B cell (primary cell): Measurements from ENCODE around the gene EVI2A. TPM values are rescaled to one million over a fixed set of nuclear protein-coding genes. Genes with fewer than 3 reads are reported as not detected.

Source experiments
- ATAC-seq: fragments of 200-7000 bp; cut with Tn5 transposase; one replicate; pipeline ENCODE4 v1.10.0; 2021; ENCODE audit warnings: low read depth, mild to moderate bottlenecking, moderate number of reproducible peaks, moderate library complexity
- CTCF ChIA-PET: fragments of 350-600 bp; sonication (Branson Sonifier 250); formaldehyde crosslinking; loops from one replicate; lab custom pipeline; 2021; ENCODE audit warnings: antibody characterized with exemption, inconsistent platforms; lab: Charles Lee
- POLR2A ChIA-PET: fragments of 350-600 bp; sonication (Branson Sonifier 250); formaldehyde crosslinking; loops from one replicate; lab custom pipeline; 2021; ENCODE audit warnings: antibody characterized with exemption; lab: Charles Lee
- DNase-seq: peaks from one replicate; pipeline ENCODE4 v3.0.0; 2013
- H2AFZ ChIP-seq: 2 replicates; pipeline ENCODE4 v1.6.1; 2012; ENCODE audit warnings: mild to moderate bottlenecking, low read depth, low read length; ENCODE audit not compliant: insufficient read depth, poor library complexity, severe bottlenecking
- H3K27ac ChIP-seq, 2 donors: 1 replicate in 1 of 2; 2 replicates in 1 of 2; pipeline ENCODE4 v1.5.1; 2012 to 2013; ENCODE audit warnings: low read length in 2 of 2, mild to moderate bottlenecking in 2 of 2, moderate library complexity in 1 of 2
- H3K27me3 ChIP-seq, 4 experiments: fragments of 200-600 bp in 1 of 4; sonication (generic) in 1 of 4; replicated peaks in 1 of 4; 1 replicate in 2 of 4; 2 replicates in 2 of 4; pipeline versions ENCODE4 v1.6.1 to v1.7.0; 2013 to 2016; ENCODE audit warnings: low read length in 3 of 4, mild to moderate bottlenecking in 2 of 4, mixed read lengths in 1 of 4, moderate library complexity in 1 of 4; ENCODE audit not compliant: insufficient read depth in 4 of 4, control insufficient read depth in 3 of 4; ENCODE audit errors: control extremely low read depth in 1 of 4
- H3K36me3 ChIP-seq, 2 experiments: replicated peaks in 1 of 2; 1 replicate in 1 of 2; 2 replicates in 1 of 2; pipeline versions ENCODE4 v1.6.1 to v1.7.1; 2013; ENCODE audit warnings: low read length in 1 of 2; ENCODE audit not compliant: insufficient read depth in 2 of 2, control insufficient read depth in 1 of 2; ENCODE audit errors: control extremely low read depth in 1 of 2, extremely low read depth in 1 of 2
- H3K4me1 ChIP-seq, 2 donors: fragments of 200-600 bp in 1 of 2; sonication (generic) in 1 of 2; 1 replicate in 1 of 2; 2 replicates in 1 of 2; pipeline versions ENCODE4 v1.5.1 to v1.6.1; 2013 to 2017; ENCODE audit warnings: low read length in 2 of 2; ENCODE audit not compliant: control insufficient read depth in 2 of 2, insufficient read depth in 2 of 2
- H3K4me2 ChIP-seq: replicated peaks from 2 replicates; pipeline ENCODE3; 2012; ENCODE audit warnings: mild to moderate bottlenecking, low read depth, low read length; ENCODE audit not compliant: poor library complexity, severe bottlenecking
- H3K4me3 ChIP-seq, 5 experiments: fragments of 200-600 bp in 1 of 5; sonication (generic) in 1 of 5; 1 replicate in 3 of 5; 2 replicates in 2 of 5; pipeline versions ENCODE4 v1.5.1 to v1.7.0; 2011 to 2016; ENCODE audit warnings: low read length in 4 of 5, mild to moderate bottlenecking in 4 of 5, low read depth in 2 of 5, control low read depth in 1 of 5, moderate library complexity in 1 of 5; ENCODE audit not compliant: insufficient read depth in 1 of 5; ENCODE audit errors: control extremely low read depth in 1 of 5, extremely low read depth in 1 of 5
- H3K79me2 ChIP-seq: fragments of 200-600 bp; sonication (generic); one replicate; pipeline ENCODE4 v1.6.0; 2016; ENCODE audit warnings: low read length; ENCODE audit not compliant: control insufficient read depth, insufficient read depth
- H3K9ac ChIP-seq: fragments of 200-600 bp; sonication (generic); 2 replicates; pipeline ENCODE4 v1.6.1; 2017; ENCODE audit warnings: mild to moderate bottlenecking, low read length, moderate library complexity
- H3K9me3 ChIP-seq, 3 donors: one replicate each; pipeline versions ENCODE4 v1.6.1 to v1.7.1; 2013; ENCODE audit warnings: low read length in 2 of 3; ENCODE audit not compliant: control insufficient read depth in 2 of 3, insufficient read depth in 1 of 3; ENCODE audit errors: control extremely low read depth in 1 of 3
- H4K20me1 ChIP-seq: 2 replicates; pipeline ENCODE4 v1.6.0; 2012; ENCODE audit warnings: mild to moderate bottlenecking, low read length; ENCODE audit not compliant: insufficient read depth, control insufficient read depth, poor library complexity, severe bottlenecking
- H3K27ac Mint-ChIP-seq: one replicate; pipeline ENCODE4 v1.8.0; 2021; ENCODE audit warnings: mixed read lengths
- H3K27me3 Mint-ChIP-seq: one replicate; pipeline ENCODE4 v1.8.0; 2021; ENCODE audit warnings: mixed read lengths
- H3K4me1 Mint-ChIP-seq: one replicate; pipeline ENCODE4 v1.8.0; 2021; ENCODE audit warnings: mixed read lengths
- H3K4me3 Mint-ChIP-seq: one replicate; pipeline ENCODE4 v1.8.0; 2021; ENCODE audit warnings: mixed read lengths
- H3K9me3 Mint-ChIP-seq: one replicate; pipeline ENCODE4 v1.8.0; 2022; ENCODE audit warnings: mixed read lengths; ENCODE audit not compliant: insufficient read depth
- EZH2 ChIP-seq: IDR thresholded peaks from 2 replicates; pipeline ENCODE4 v1.6.1; 2012; ENCODE audit warnings: borderline replicate concordance, low read depth, mild to moderate bottlenecking, moderate library complexity, low read length; ENCODE audit not compliant: insufficient read depth, poor library complexity, severe bottlenecking
- WGBS: methylation state at CpG from one replicate; pipeline ENCODE4 v1.1.5; 2013; ENCODE audit warnings: missing lambda C conversion rate; ENCODE audit not compliant: insufficient coverage; 5-methylcytosine and 5-hydroxymethylcytosine counted together
- intact Hi-C: fragments of 100-400 bp; cut with micrococcal nuclease; formaldehyde crosslinking; loops from one replicate; pipeline ENCODE4 v1.10.0; 2022
- polyA plus RNA-seq: library from polyadenylated mRNA; depleted of rRNA; stranded (reverse); fragments of >200 nt; gene quantifications from 2 replicates; pipeline ENCODE4 v1.2.3, GENCODE V29; 2012
- total RNA-seq, 2 donors: library from RNA; stranded (reverse); fragments of 120-200 nt in 1 of 2; gene quantifications; 1 replicate in 1 of 2; 2 replicates in 1 of 2; pipeline versions ENCODE4 v1.2.3 to v1.2.4, GENCODE V29; 2013 to 2022
- TF ChIP-seq, protein P1 (sequence below): fragments of 200-600 bp; IDR thresholded peaks from one replicate; pipeline ENCODE4 v1.8.0; 2022; ENCODE audit warnings: antibody characterized with exemption, mild to moderate bottlenecking

Gene EVI2A
- total and polyA plus RNA-seq, 2 donors (not counting 1 experiment from before 2014, with no cell fraction given), result 18.2 to 49.3 TPM

DNA sequence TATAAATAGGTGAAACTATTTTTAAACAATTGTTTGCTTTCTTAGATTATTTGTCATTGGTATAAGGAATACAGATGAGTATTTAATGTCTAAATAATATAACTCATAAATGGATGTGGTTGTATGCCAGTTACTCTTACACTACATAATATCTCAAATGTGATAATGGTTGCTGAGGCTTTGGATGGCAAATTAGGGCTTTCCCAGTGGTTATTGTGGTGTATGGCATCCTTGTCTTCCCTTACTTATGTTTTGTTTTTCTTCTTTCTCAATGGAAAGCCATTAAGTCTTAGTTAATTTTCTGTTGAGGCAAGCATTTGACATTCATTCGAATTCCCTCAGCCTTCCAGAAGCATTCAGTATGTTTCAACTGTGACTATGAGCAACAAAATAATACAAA, 34.8 kb downstream of the EVI2A start:
- no peaks in the 10 kb centered on the region for H3K27me3 Mint-ChIP-seq
- H4K20me1 ChIP-seq, result no peaks in the 10 kb centered on the region
- intact Hi-C loops, result no loop called here
- H3K4me1 Mint-ChIP-seq, result no peaks in the 10 kb centered on the region
- no peaks in the 10 kb centered on the region for H3K27me3 ChIP-seq
- TF ChIP-seq EZH2, result no peak
- TF ChIP-seq, protein P1, sequence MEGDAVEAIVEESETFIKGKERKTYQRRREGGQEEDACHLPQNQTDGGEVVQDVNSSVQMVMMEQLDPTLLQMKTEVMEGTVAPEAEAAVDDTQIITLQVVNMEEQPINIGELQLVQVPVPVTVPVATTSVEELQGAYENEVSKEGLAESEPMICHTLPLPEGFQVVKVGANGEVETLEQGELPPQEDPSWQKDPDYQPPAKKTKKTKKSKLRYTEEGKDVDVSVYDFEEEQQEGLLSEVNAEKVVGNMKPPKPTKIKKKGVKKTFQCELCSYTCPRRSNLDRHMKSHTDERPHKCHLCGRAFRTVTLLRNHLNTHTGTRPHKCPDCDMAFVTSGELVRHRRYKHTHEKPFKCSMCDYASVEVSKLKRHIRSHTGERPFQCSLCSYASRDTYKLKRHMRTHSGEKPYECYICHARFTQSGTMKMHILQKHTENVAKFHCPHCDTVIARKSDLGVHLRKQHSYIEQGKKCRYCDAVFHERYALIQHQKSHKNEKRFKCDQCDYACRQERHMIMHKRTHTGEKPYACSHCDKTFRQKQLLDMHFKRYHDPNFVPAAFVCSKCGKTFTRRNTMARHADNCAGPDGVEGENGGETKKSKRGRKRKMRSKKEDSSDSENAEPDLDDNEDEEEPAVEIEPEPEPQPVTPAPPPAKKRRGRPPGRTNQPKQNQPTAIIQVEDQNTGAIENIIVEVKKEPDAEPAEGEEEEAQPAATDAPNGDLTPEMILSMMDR, result no peak
- no peak overlapping the region for H3K27ac Mint-ChIP-seq
- H3K4me3 ChIP-seq, result no peak overlapping the region
- POLR2A ChIA-PET, result interaction anchor here (1.4 kb wide), 1 partner anchor 20 kb away, joined by 3 read pairs; no protein-coding TSS in a partner anchor
- DNase-seq (no peak), ATAC-seq (no peak)
- no peak overlapping the region for H3K27ac ChIP-seq
- H3K9me3 ChIP-seq, result peaks cover 0 to 4% (median 0%) of the 10 kb centered on the region in 3 donors
- H3K9ac ChIP-seq, result no peak overlapping the region
- CTCF ChIA-PET, result interaction anchor here (0.8 kb wide), 1 partner anchor 20 kb away, joined by 5 read pairs; no protein-coding TSS in a partner anchor
- no peak overlapping the region for H3K4me2 ChIP-seq
- no peaks in the 10 kb centered on the region for H3K4me1 ChIP-seq
- H3K4me3 Mint-ChIP-seq, result no peak overlapping the region
- H3K36me3 ChIP-seq, result no peaks in the 10 kb centered on the region
- no peaks in the 10 kb centered on the region for H3K79me2 ChIP-seq
- H2AFZ ChIP-seq, result no peak overlapping the region
- no CpG with 5 or more reads among the region's 1 CpG for WGBS
- H3K9me3 Mint-ChIP-seq, result no peaks in the 10 kb centered on the region

DNA sequence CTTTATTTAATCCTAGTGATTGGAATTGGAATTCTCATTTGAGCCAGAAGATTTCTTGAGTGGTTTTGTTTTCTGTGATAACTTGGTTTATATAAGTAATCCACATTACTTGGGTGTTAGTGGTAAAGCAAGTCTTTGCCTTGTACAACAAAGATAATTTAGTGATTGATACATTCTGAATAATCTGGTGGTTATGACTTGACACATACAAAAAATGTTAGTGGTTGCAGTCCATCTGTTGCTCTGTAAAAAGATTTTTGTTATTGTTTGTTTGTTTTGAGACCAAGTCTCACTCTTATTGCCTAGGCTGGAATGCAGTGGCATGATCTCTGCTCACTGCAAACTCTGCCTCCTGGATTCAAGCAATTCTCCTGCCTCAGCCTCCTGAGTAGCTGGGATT, 37.6 kb downstream of the EVI2A start:
- no peaks in the 10 kb centered on the region for H3K9me3 Mint-ChIP-seq
- ATAC-seq (no peak), DNase-seq (no peak)
- H3K9me3 ChIP-seq, result peaks cover 0 to 4% (median 0%) of the 10 kb centered on the region in 3 donors
- no peaks in the 10 kb centered on the region for H3K4me1 Mint-ChIP-seq
- ChIA-PET CTCF (interaction anchor here (0.7 kb wide), 1 partner anchor 17 kb away, joined by 3 read pairs; no protein-coding TSS in a partner anchor), POLR2A (no interaction called here)
- H3K4me2 ChIP-seq, result no peak overlapping the region
- H3K27me3 Mint-ChIP-seq, result no peaks in the 10 kb centered on the region
- intact Hi-C loops, result no loop called here
- no peaks in the 10 kb centered on the region for H3K27me3 ChIP-seq
- H3K4me1 ChIP-seq, result no peaks in the 10 kb centered on the region
- H2AFZ ChIP-seq, result no peak overlapping the region
- H3K79me2 ChIP-seq, result no peaks in the 10 kb centered on the region
- no peak overlapping the region for H3K4me3 Mint-ChIP-seq
- no peak for TF ChIP-seq EZH2
- TF ChIP-seq, protein P1, result no peak
- H3K36me3 ChIP-seq, result no peaks in the 10 kb centered on the region
- H3K27ac ChIP-seq, result no peak overlapping the region
- H3K27ac Mint-ChIP-seq, result no peak overlapping the region
- H3K4me3 ChIP-seq, result no peak overlapping the region
- H4K20me1 ChIP-seq, result no peaks in the 10 kb centered on the region
- no peak overlapping the region for H3K9ac ChIP-seq
